RWPE1 (cell line): Measurements from ENCODE around the gene ZMAT3.
"Not testable (repeated sequence)": the region's sequence is repeated elsewhere in the genome, so short reads cannot be mapped to it uniquely, and the experiment has no call there.

Experiments
- CTCF ChIA-PET: fragments of 350-600 bp; sonication (Branson Sonifier 250); formaldehyde crosslinking; extraction: SDS; loops from one replicate; lab custom pipeline; 2021; lab: Yijun Ruan, JAX
- POLR2A ChIA-PET: fragments of 400-600 bp; formaldehyde crosslinking; extraction: SDS; loops from one replicate; lab custom pipeline; 2020; ENCODE audit warnings: antibody characterized with exemption; ENCODE audit not compliant: low non-redundant PET; lab: Yijun Ruan, JAX
- DNase-seq: peaks from one replicate; pipeline ENCODE4 v3.0.0; 2012; ENCODE audit warnings: low spot score
- H3K27ac ChIP-seq: fragments of 450-650 bp; 2 replicates; pipeline ENCODE4 v1.5.1; 2017
- TF ChIP-seq, protein P1 (sequence below): fragments of 450-650 bp; conservative IDR thresholded peaks from 2 replicates; pipeline ENCODE4 v1.5.1; 2017; ENCODE audit warnings: low read depth, mild to moderate bottlenecking

The ZMAT3 gene

DNA sequence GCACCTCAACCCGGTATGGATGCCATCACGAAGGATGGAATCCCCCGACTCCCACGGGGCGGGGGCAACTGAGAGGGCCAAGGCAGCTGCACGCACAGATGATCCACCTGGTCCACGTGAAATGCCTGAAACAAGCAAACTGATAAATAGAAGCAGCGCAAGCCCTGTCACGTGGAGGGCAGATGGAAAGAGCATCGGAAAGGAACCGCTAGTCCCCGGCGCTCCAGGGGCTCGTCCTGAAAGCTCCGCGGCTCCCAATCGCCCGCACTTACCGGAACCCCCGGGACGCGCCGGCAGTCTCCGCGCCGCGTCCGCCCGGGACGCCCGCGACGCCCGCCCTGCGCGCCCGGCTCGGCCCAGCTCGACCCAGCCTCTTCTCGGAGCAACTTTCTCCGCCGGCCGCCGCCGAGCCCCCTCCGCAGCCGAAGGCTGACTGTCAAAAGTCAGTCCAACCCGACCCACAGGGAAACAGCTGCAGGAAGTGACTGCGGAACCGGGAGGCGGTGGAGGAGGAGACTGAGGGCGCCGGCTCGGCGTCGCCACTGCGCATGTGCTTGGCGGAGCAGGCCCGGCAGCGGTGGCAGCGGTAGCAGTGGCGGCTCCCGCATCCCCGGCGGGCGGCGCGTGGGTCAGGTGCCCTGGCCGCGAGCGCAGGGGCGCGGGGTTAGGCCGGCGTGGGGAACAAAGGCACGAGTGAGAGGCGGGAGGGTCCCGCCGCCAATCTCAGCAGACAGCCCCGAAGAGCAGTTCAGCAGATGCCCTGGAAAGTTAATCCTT, at the start of gene ZMAT3:
TSS of gene ZMAT3 (minus strand) at position 487 of the 777 bp plus-strand sequence. CDS start 4,057 bp downstream, outside the sequence.
- peak within 1 kb of the TSS; percentile 89 for H3K27ac ChIP-seq
- POLR2A ChIA-PET, result no interaction called here
- DNase-seq, result peak; percentile 78
- TF ChIP-seq, protein P1, sequence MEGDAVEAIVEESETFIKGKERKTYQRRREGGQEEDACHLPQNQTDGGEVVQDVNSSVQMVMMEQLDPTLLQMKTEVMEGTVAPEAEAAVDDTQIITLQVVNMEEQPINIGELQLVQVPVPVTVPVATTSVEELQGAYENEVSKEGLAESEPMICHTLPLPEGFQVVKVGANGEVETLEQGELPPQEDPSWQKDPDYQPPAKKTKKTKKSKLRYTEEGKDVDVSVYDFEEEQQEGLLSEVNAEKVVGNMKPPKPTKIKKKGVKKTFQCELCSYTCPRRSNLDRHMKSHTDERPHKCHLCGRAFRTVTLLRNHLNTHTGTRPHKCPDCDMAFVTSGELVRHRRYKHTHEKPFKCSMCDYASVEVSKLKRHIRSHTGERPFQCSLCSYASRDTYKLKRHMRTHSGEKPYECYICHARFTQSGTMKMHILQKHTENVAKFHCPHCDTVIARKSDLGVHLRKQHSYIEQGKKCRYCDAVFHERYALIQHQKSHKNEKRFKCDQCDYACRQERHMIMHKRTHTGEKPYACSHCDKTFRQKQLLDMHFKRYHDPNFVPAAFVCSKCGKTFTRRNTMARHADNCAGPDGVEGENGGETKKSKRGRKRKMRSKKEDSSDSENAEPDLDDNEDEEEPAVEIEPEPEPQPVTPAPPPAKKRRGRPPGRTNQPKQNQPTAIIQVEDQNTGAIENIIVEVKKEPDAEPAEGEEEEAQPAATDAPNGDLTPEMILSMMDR, result no peak
- CTCF ChIA-PET, result interaction anchor here (0.7 kb wide), 1 partner anchor 119 kb away, joined by 3 read pairs; no protein-coding TSS in a partner anchor

DNA sequence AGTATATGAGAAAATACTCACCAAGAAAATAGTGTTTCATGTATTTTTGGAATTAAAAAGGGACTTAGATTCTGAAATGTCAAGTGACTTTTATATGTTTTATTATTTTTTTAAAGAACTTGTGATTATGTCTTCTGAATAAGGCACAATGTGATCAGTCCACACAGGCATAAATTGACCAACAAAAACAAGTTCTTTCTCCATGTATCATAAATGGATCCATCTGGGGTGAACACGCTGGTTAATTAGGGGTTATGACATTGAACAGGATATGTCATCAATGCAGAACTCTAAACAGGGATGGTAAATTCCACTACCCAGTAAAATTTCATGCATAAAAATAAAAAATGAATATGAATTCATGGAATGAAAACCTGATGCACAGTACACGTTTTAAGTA, 45.2 kb upstream of the ZMAT3 start:
- TF ChIP-seq, protein P1, result no peak
- ChIA-PET POLR2A (no interaction called here), CTCF (interaction anchor here (0.6 to 1.1 kb wide), 2 partner anchors 18 to 209 kb away, joined by 3 to 4 read pairs; no protein-coding TSS in a partner anchor)
- H3K27ac ChIP-seq, result no peak overlapping the region
- DNase-seq, result no peak

DNA sequence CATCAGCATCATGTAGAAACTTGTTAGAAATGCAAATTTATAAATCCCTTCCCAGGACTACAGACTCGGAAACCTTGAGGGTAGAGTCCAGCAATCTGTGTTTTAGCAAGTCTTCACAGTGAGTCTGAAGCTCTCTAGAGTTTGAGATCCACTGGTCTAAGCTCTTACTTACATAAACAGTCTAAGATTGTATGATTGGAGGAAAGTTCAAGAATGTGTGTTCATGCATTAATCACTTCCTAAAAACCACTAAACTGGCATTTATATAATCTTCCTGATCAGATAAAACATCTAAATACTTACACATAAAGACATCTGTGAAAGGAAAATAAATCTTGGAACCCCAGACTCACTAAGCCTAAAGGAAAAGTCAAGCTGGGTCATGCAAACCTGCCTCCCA, 43.8 kb upstream of the ZMAT3 start:
- CTCF ChIA-PET, result interaction anchor here (0.6 kb wide), 2 partner anchors 195 to 570 kb away, joined by 3 to 4 read pairs; no protein-coding TSS in a partner anchor
- DNase-seq, H3K27ac ChIP-seq, POLR2A ChIA-PET: not testable (repeated sequence)

DNA sequence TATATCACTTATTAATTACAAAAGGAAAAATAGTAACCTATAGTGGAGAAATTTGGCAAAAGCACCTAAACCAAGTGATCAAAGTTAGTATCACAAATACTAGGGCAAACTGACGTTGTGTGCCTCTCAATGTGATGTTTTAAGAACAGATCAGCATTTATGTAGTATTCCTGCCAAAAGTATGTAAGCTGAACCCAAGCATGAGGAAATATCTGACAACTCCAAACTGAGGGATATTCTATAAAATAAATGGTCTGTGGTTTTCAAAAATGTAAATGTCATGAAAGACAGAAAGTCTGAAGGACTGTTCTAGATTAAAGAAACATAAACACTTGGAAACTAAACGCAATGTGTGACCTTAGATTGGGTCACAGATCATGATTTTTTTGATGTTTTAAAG, 42.3 kb upstream of the ZMAT3 start:
- DNase-seq, result no peak
- ChIA-PET POLR2A (no interaction called here), CTCF (no interaction called here)
- TF ChIP-seq, protein P1, result no peak
- no peak overlapping the region for H3K27ac ChIP-seq

GRCh38 chr3:179108086-179108485, 36.5 kb upstream of the ZMAT3 start:
- ChIA-PET CTCF (no interaction called here), POLR2A (no interaction called here)
- DNase-seq, result no peak
- TF ChIP-seq, protein P1, result no peak
- H3K27ac ChIP-seq, result no peak overlapping the region

DNA sequence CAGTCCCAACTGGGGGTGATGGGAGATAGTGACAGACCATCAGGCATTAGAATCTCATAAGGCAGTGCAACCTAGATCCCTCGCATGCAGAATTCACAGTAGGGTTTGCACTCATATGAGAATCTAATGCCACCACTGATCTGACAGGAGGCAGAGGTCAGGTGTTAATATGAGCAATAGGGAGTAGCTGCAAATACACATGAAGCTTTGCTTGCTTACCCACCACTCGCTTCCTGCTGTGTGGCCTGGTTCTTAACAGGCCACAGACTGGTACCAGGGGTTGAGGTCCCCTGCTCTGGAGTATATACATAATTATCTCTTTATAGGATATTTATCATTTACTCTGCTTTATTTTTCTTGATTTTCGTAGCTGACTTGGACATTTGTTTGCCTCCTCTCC, 36.0 kb upstream of the ZMAT3 start:
- CTCF ChIA-PET, result interaction anchor here (0.7 kb wide), 1 partner anchor 205 kb away, joined by 3 read pairs; no protein-coding TSS in a partner anchor
- DNase-seq, result no peak
- POLR2A ChIA-PET, result no interaction called here
- TF ChIP-seq, protein P1, result no peak
- no peak overlapping the region for H3K27ac ChIP-seq

DNA sequence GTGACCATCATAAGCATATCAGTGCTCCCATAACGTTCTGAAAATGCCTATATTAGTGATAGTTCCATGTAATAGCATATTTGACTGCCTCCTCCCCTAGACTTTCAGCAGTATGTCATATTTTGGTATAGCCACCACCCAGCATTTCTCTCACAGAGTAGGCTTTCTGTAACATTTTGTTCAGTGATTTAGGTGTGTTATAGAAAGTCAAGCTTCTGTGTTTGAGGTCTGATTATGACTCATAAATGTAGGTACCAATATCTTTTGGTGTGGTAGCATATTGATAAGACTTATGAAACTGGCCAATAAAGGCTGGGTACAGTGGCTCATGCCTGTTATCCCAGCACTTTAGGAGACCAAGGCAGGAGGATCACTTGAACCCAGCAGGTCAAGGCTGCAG, 34.3 kb upstream of the ZMAT3 start:
- no peak overlapping the region for H3K27ac ChIP-seq
- TF ChIP-seq, protein P1, result no peak
- CTCF ChIA-PET, result interaction anchor here (0.6 to 1.3 kb wide), 8 partner anchors 28 to 273 kb away, joined by 3 to 6 read pairs (median 4); no protein-coding TSS in a partner anchor

More for the DNA sequence above, 34.3 kb upstream of the ZMAT3 start:
- no peak for DNase-seq
- POLR2A ChIA-PET, result no interaction called here
